Measurements from ENCODE around the gene RPL19.

GRCh38 chr17:39197380-39198185 lies 2.5 kb upstream of the RPL19 start, which contains the start of gene CACNB1:
- no peak for TF ChIP-seq YY1 (IDR thresholded peaks at IDR 0.05)
- no peak for TF ChIP-seq CTCF (IDR thresholded peaks at IDR 0.05; ENCODE audit: low read depth, low read length, missing input control)
- no peak for TF ChIP-seq RAD21 (IDR thresholded peaks at IDR 0.05)
- TF ChIP-seq GABPA (IDR thresholded peaks at IDR 0.05 in 1 of 2, conservative IDR thresholded peaks at IDR 0.05 in 1 of 2) = no peak
- TF ChIP-seq HNF4G (IDR thresholded peaks at IDR 0.05) = no peak
- TF ChIP-seq NR2F2 (IDR thresholded peaks at IDR 0.05) = no peak
- TF ChIP-seq MAX (IDR thresholded peaks at IDR 0.05) = no peak
- TF ChIP-seq REST (IDR thresholded peaks at IDR 0.05) = no peak
- TF ChIP-seq JUND (IDR thresholded peaks at IDR 0.05) = no peak
- TF ChIP-seq TAF1 (conservative IDR thresholded peaks at IDR 0.05) = no peak
- TF ChIP-seq SP1 (IDR thresholded peaks at IDR 0.05) = no peak
- TF ChIP-seq ATF3 (IDR thresholded peaks at IDR 0.05) = no peak

All from liver (tissue), 3 donors.